Measurements from ENCODE around the gene TMPRSS4.

Gene TMPRSS4

DNA sequence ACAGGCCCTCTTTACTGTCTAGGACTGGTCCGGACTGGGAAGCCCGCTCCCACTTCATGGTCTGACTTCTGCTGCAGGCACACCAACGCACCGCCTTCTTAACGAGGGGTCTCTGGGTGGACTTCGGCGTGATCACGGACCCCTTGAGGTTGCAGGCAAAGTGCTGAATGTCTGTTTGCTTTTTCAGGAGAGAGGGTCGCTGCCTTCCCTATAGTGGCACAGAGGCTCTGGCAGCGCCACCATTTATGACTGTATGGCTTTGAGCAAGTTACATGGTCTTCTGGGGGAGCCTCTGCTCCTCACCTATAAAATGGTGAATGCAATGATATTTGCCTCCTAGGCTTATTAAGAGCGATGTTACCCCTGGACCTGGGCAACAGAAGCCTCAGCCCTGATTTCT, 77.1 kb downstream of the TMPRSS4 start:
- Histone ChIP-seq H3K36me3 (no peaks in the 10 kb centered on the region), H3K27me3 (peaks cover 75% of the 10 kb centered on the region), H3K4me3 (ENCODE audit: low read depth, low read length) (no peak overlapping the region), H3K9me3 (no peaks in the 10 kb centered on the region; the same call in 1 of the 2 replicates), H3K4me1 (no peaks in the 10 kb centered on the region)
- TF ChIP-seq, protein P1, sequence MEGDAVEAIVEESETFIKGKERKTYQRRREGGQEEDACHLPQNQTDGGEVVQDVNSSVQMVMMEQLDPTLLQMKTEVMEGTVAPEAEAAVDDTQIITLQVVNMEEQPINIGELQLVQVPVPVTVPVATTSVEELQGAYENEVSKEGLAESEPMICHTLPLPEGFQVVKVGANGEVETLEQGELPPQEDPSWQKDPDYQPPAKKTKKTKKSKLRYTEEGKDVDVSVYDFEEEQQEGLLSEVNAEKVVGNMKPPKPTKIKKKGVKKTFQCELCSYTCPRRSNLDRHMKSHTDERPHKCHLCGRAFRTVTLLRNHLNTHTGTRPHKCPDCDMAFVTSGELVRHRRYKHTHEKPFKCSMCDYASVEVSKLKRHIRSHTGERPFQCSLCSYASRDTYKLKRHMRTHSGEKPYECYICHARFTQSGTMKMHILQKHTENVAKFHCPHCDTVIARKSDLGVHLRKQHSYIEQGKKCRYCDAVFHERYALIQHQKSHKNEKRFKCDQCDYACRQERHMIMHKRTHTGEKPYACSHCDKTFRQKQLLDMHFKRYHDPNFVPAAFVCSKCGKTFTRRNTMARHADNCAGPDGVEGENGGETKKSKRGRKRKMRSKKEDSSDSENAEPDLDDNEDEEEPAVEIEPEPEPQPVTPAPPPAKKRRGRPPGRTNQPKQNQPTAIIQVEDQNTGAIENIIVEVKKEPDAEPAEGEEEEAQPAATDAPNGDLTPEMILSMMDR (IDR thresholded peaks at IDR 0.05; ENCODE audit: low read depth, low read length), result no peak
- DNase-seq, result no peak

DNA sequence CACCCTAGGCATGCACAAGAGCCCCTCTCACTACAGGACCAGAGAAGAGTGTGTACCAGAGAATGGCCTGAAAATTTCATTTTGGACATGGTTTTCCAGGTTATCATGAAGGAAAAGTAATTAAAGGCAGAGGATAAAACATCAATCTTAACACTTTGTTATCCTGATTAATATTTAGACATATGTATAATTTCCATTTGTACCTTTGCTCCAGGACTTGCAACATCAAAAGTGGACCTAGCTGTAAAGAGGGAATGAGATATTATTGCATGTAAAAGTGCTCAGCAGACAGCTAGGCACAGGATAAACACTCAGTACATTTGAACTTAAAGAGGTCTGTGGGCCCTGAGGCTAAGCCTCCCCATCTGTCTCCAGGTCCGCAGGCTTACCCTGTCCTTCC, 77.8 kb downstream of the TMPRSS4 start:
- H3K36me3 ChIP-seq, result no peaks in the 10 kb centered on the region
- DNase-seq, result no peak
- TF ChIP-seq, protein P1 (IDR thresholded peaks at IDR 0.05; ENCODE audit: low read depth, low read length), result no peak
- peaks cover 75% of the 10 kb centered on the region for H3K27me3 ChIP-seq
- no peak overlapping the region for H3K4me3 ChIP-seq (ENCODE audit: low read depth, low read length)
- no peaks in the 10 kb centered on the region; the same call in 1 of the 2 replicates for H3K9me3 ChIP-seq
- H3K4me1 ChIP-seq, result no peaks in the 10 kb centered on the region

DNA sequence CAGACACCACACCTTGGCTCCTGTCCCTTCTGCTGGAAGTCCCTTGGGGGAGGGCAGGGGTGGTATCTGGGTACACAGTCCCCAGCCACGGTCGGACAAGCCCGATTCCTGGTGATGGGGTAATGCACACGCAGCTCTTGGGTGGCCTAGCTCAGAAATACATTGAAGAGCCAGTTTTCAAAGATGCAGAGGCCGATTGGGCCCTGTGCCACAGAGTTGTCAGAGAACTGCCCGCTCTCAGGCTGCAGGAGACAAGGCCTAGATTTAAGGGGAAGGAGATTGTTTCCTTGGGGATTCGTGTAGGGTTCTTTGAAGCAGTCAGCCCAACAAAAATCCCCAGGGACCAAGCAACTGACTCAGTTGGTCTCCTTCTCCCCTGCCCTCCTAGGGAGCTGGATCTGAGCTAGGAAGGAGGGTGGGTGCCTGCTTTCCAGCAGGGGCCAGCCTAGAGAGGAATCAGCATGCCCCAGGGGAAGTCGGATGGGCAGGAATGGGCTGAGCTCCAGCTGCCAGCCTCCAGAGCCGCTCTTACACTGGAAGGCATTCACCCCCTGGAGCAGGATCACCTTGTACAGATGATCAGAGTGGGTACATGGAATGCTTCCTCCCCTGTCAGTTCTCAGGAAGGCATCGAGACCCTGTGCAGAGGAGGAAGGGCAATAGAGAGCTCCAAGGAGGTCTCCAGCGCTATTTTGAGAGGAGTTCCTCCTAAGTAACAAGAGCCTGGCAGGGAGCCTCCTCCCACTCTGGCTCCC, 79.1 kb downstream of the TMPRSS4 start:
- no peak overlapping the region for H3K4me3 ChIP-seq (ENCODE audit: low read depth, low read length)

DNA sequence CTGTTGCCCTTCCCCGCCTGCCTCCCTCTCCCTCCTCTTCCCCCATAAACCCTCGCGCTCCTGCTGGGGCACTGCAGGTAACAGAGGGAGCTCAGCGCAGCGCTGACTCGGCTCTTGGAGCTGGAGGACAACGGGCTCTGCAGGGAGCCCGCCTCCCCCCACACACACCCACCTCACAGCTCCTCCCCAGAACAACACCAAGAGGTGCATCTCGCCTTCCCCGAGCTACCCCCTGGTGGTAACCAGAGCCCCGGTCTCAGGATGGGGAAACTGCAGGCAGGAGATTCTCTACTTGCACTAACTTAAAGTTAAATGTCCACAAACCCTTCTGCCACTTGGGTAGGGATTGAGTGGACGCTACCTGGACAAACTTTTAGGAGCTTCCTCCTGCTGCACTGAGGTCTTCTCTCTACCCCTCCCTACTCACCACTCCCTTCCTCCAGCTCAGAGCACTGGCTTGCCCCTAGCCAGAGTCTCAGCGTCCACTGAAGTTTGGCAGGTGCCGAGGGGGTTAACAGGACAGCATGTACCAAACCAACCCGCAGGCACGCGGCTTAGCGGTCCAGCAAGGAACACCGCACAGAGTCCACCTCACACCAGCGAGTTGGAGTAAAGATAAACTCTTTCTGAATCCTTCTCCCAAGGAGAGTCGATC, 79.8 kb downstream of the TMPRSS4 start:
- TF ChIP-seq, protein P1 (IDR thresholded peaks at IDR 0.05; ENCODE audit: low read depth, low read length), result no peak
- DNase-seq, result no peak
- H3K36me3 ChIP-seq, result no peaks in the 10 kb centered on the region
- H3K4me1 ChIP-seq, result no peaks in the 10 kb centered on the region
- no peaks in the 10 kb centered on the region; the same call in 1 of the 2 replicates for H3K9me3 ChIP-seq
- no peak overlapping the region for H3K4me3 ChIP-seq (ENCODE audit: low read depth, low read length)
- H3K27me3 ChIP-seq, result peaks cover 79% of the 10 kb centered on the region

More for the DNA sequence above, 79.1 kb downstream of the TMPRSS4 start:
- Histone ChIP-seq H3K36me3 (no peaks in the 10 kb centered on the region), H3K27me3 (peaks cover 79% of the 10 kb centered on the region), H3K4me1 (no peaks in the 10 kb centered on the region), H3K9me3 (no peaks in the 10 kb centered on the region; the same call in 1 of the 2 replicates)
- TF ChIP-seq, protein P1 (IDR thresholded peaks at IDR 0.05; ENCODE audit: low read depth, low read length), result no peak
- DNase-seq, result no peak

DNA sequence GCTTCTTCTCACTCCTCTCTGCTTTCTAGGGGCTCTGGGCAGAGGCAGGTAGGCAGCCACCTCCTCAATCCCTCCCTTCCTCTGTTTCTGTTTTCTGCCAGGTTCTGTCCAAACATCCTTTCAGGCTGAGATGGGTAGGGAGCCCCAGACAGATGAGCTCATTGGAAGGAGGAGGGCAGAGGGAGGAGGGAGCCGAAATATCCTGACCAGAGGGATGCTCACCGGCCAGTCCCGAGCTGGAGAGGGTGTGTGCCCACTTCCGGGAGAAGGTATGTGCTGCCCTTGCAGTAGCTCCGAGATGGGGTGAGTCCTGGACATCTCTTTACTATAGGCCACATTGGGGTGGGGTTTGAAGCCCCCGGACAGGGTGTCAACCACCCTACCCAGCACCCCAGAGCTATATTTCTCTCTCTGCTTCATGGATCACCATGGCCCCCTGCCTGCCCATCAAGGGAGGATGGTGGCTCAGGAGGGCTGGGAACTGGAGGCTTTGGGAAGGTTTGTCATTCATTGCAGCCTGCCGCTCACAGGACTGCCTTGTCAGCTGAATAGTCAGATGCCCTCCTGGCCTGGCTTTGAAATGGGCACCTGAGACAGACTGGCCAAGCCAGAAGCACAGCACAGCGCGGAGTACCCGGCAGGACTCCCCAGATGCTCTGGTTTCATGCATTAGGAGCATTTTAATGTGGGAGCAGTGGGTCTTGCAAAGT, 80.5 kb downstream of the TMPRSS4 start:
- Histone ChIP-seq H3K27me3 (peaks cover 78% of the 10 kb centered on the region), H3K36me3 (no peaks in the 10 kb centered on the region), H3K9me3 (no peaks in the 10 kb centered on the region; the same call in 1 of the 2 replicates), H3K4me3 (ENCODE audit: low read depth, low read length) (no peak overlapping the region), H3K4me1 (no peaks in the 10 kb centered on the region)
- DNase-seq, result no peak
- TF ChIP-seq, protein P1 (IDR thresholded peaks at IDR 0.05; ENCODE audit: low read depth, low read length), result no peak

Data from BE2C (cell line).